Adrenal gland (tissue), 5 donors: ENCODE results near the gene FBRS.

ENCODE experiments used
- POLR2A ChIP-seq, 2 donors: fragments of 450-650 bp; IDR thresholded peaks; one replicate each; pipeline ENCODE4 v1.6.1; 2017; ENCODE audit warnings: antibody characterized with exemption in 2 of 2, mild to moderate bottlenecking in 2 of 2, moderate library complexity in 1 of 2
- TF ChIP-seq, protein P1 (sequence below), 6 experiments: fragments of 450-650 bp in 4 of 6; fragments of 200-600 bp in 2 of 6; sonication (generic) in 1 of 6; IDR thresholded peaks; 1 replicate in 5 of 6; 2 replicates in 1 of 6; pipeline versions ENCODE4 v1.5.1 to v1.8.0; 2016 to 2021; ENCODE audit warnings: antibody characterized with exemption in 6 of 6, mild to moderate bottlenecking in 2 of 6, moderate library complexity in 1 of 6
- donor health status: DM: no; HTN: no; CAD: no.

DNA sequence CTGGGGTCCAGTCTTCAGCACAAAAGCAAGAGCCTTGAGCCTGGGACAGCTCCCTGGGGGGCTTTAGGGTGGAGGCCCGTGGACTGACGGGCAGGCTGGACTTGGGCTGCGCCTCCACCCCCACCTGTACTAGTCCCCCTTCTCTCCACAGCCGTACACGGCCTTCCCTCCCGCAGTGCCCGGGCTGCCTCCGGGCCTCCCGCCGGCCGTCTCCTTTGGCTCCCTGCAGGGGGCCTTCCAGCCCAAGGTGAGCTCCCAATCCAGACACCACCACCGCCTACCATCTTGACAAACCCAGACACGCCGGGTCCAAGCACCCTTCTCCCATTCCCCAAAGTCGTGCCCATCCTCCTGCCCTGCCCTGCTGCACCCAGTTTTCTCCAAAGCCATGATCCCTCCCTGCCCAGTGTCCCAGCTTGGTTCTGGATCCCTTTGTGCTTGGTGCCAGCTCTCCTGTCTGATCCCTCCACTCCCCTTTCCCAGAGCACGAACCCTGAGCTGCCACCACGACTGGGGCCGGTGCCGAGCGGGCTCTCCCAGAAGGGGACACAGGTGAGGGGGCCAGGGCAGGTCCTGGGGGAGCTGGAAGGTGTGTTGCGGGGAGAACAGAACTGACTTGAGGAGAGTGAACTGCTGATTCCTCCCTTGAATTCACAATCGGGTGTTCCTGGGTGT is 7.1 kb downstream of the FBRS start:
- TF ChIP-seq, protein P1, sequence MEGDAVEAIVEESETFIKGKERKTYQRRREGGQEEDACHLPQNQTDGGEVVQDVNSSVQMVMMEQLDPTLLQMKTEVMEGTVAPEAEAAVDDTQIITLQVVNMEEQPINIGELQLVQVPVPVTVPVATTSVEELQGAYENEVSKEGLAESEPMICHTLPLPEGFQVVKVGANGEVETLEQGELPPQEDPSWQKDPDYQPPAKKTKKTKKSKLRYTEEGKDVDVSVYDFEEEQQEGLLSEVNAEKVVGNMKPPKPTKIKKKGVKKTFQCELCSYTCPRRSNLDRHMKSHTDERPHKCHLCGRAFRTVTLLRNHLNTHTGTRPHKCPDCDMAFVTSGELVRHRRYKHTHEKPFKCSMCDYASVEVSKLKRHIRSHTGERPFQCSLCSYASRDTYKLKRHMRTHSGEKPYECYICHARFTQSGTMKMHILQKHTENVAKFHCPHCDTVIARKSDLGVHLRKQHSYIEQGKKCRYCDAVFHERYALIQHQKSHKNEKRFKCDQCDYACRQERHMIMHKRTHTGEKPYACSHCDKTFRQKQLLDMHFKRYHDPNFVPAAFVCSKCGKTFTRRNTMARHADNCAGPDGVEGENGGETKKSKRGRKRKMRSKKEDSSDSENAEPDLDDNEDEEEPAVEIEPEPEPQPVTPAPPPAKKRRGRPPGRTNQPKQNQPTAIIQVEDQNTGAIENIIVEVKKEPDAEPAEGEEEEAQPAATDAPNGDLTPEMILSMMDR (IDR thresholded peaks at IDR 0.05): no peak
- TF ChIP-seq POLR2A (IDR thresholded peaks at IDR 0.05): no peak
